Colonic mucosa (tissue), 4 donors: ENCODE results near the gene GNA12. TPM values are rescaled to one million over a fixed set of nuclear protein-coding genes. Genes with fewer than 3 reads are reported as not detected.
"Not testable (repeated sequence)": the region's sequence is repeated elsewhere in the genome, so short reads cannot be mapped to it uniquely, and the experiment has no call there.

ENCODE experiments used
- DNase-seq: peaks from one replicate; pipeline ENCODE4 v3.0.0-alpha.2; 2020
- H3K27ac ChIP-seq: fragments of 200-600 bp; one replicate; pipeline ENCODE4 v1.8.0; 2021
- H3K27me3 ChIP-seq: fragments of 200-600 bp; one replicate; pipeline ENCODE4 v1.8.0; 2021
- H3K36me3 ChIP-seq: fragments of 200-600 bp; one replicate; pipeline ENCODE4 v1.8.0; 2021
- H3K4me1 ChIP-seq: fragments of 200-600 bp; one replicate; pipeline ENCODE4 v1.8.0; 2021; ENCODE audit warnings: mild to moderate bottlenecking
- H3K4me3 ChIP-seq: fragments of 200-600 bp; one replicate; pipeline ENCODE4 v1.8.0; 2021
- H3K9ac ChIP-seq, 2 donors: one replicate each; pipeline ENCODE4 v1.7.0; 2013; ENCODE audit warnings: control low read depth in 2 of 2, low read depth in 2 of 2, low read length in 2 of 2
- H3K9me3 ChIP-seq: fragments of 200-600 bp; one replicate; pipeline ENCODE4 v1.8.0; 2021
- CTCF ChIP-seq: fragments of 200-600 bp; IDR thresholded peaks from one replicate; pipeline ENCODE4 v1.8.0; 2022; ENCODE audit warnings: antibody characterized with exemption, mild to moderate bottlenecking
- intact Hi-C: fragments of 100-400 bp; cut with DNase I; formaldehyde crosslinking; loops from one replicate; pipeline ENCODE4 v1.14.1; 2022
- total RNA-seq, 2 donors: library from RNA; stranded (reverse); fragmentation: NEBNext Ultra II Directional in 1 of 2; extraction: Animal tissue kit (Norgen Biotek cat#: 25700) in 1 of 2; gene quantifications; one replicate each; pipeline ENCODE4 v1.2.1, GENCODE V29; 2021
- donor health status: healthy.
- donor health status: DM: no; HTN: no; CAD: no.
- donor health status: DM: no; HTN: no; CAD: no.

GNA12 gene
- total RNA-seq, 2 donors from 2014 or later: 19.7 to 24.8 TPM

GRCh38 chr7:2860627-2861133 is 16.6 kb upstream of the GNA12 start:
- Histone ChIP-seq H3K36me3 (no peaks in the 10 kb centered on the region), H3K4me3 (no peak overlapping the region), H3K27ac (no peak overlapping the region), H3K27me3 (no peaks in the 10 kb centered on the region), H3K9me3 (no peaks in the 10 kb centered on the region), H3K9ac (no peak overlapping the region), H3K4me1 (no peaks in the 10 kb centered on the region)
- no peak for TF ChIP-seq CTCF
- no peak for DNase-seq
- intact Hi-C loops: loop anchor here (10.0 kb wide), 1 partner anchor 1034 kb away; no protein-coding TSS in a partner anchor

- Histone ChIP-seq H3K27me3 (no peaks in the 10 kb centered on the region), H3K9ac (no peak overlapping the region), H3K36me3 (no peaks in the 10 kb centered on the region), H3K4me3 (no peak overlapping the region), H3K9me3 (no peaks in the 10 kb centered on the region), H3K27ac (no peak overlapping the region), H3K4me1 (no peaks in the 10 kb centered on the region)
- intact Hi-C loops: loop anchor here (10.0 kb wide), 1 partner anchor 1035 kb away; no protein-coding TSS in a partner anchor
- no peak for TF ChIP-seq CTCF
- DNase-seq: no peak
These were observed 15.8 kb upstream of the GNA12 start for GRCh38 chr7:2859952-2860351.

GRCh38 chr7:2858621-2859020 is 14.5 kb upstream of the GNA12 start:
- no peaks in the 10 kb centered on the region for H3K27me3 ChIP-seq
- no peak overlapping the region for H3K9ac ChIP-seq
- no peak overlapping the region for H3K4me3 ChIP-seq
- no peaks in the 10 kb centered on the region for H3K4me1 ChIP-seq
- H3K27ac ChIP-seq: no peak overlapping the region
- no peaks in the 10 kb centered on the region for H3K9me3 ChIP-seq
- intact Hi-C loops: no loop called here
- no peak for TF ChIP-seq CTCF
- no peaks in the 10 kb centered on the region for H3K36me3 ChIP-seq
- DNase-seq: no peak

GRCh38 chr7:2856388-2857169 is 12.5 kb upstream of the GNA12 start:
- no peaks in the 10 kb centered on the region for H3K4me1 ChIP-seq
- intact Hi-C loops: no loop called here
- H3K36me3 ChIP-seq: no peaks in the 10 kb centered on the region
- H3K9me3 ChIP-seq: no peaks in the 10 kb centered on the region
- no peaks in the 10 kb centered on the region for H3K27me3 ChIP-seq
- H3K4me3 ChIP-seq: no peak overlapping the region
- DNase-seq: no peak
- TF ChIP-seq CTCF: no peak
- no peak overlapping the region for H3K27ac ChIP-seq
- no peak overlapping the region for H3K9ac ChIP-seq

GRCh38 chr7:2855386-2855785 is 11.3 kb upstream of the GNA12 start:
- Histone ChIP-seq H3K27me3 (no peaks in the 10 kb centered on the region), H3K9me3 (no peaks in the 10 kb centered on the region), H3K9ac (no peak overlapping the region), H3K4me1 (no peaks in the 10 kb centered on the region), H3K4me3 (no peak overlapping the region), H3K27ac (no peak overlapping the region), H3K36me3 (no peaks in the 10 kb centered on the region)
- no peak for TF ChIP-seq CTCF
- no peak for DNase-seq
- intact Hi-C loops: no loop called here

- H3K4me3 ChIP-seq, intact Hi-C loops, DNase-seq, H3K27ac ChIP-seq, H3K9me3 ChIP-seq, H3K36me3 ChIP-seq, H3K9ac ChIP-seq, H3K4me1 ChIP-seq, H3K27me3 ChIP-seq: not testable (repeated sequence)
These were observed 9.4 kb upstream of the GNA12 start for GRCh38 chr7:2853552-2853951.
